CD4-positive, CD25-positive, alpha-beta regulatory T cell (primary cell): Measurements from ENCODE around the gene KCNG2. TPM values are rescaled to one million over a fixed set of nuclear protein-coding genes. Genes with fewer than 3 reads are reported as not detected.

Experiments used
- ATAC-seq, 2 donors: fragments of 150-1000 bp; cut with Tn5 transposase; one replicate each; pipeline ENCODE4 v1.10.0; 2021; ENCODE audit warnings: low read depth in 2 of 2, moderate number of reproducible peaks in 2 of 2, moderate library complexity in 1 of 2
- DNase-seq, 3 donors: peaks; one replicate each; pipeline versions ENCODE4 v3.0.0 to v3.0.0-alpha.2; 2012 to 2022; ENCODE audit warnings: mixed read lengths in 1 of 3
- H3K27ac ChIP-seq: one replicate; pipeline ENCODE4 v1.7.0; 2013; ENCODE audit warnings: mild to moderate bottlenecking, low read length; ENCODE audit not compliant: insufficient read depth, poor library complexity, severe bottlenecking
- H3K27me3 ChIP-seq: one replicate; pipeline ENCODE4 v1.7.0; 2013; ENCODE audit warnings: low read length; ENCODE audit not compliant: control insufficient read depth, insufficient read depth
- H3K36me3 ChIP-seq: one replicate; pipeline ENCODE4 v1.7.0; 2013; ENCODE audit warnings: mild to moderate bottlenecking, low read length, moderate library complexity; ENCODE audit not compliant: control insufficient read depth, insufficient read depth
- H3K4me1 ChIP-seq: 2 replicates; pipeline ENCODE4 v1.7.0; 2013; ENCODE audit warnings: mild to moderate bottlenecking, low read length; ENCODE audit not compliant: insufficient read depth, control insufficient read depth, poor library complexity, severe bottlenecking
- H3K4me3 ChIP-seq: one replicate; pipeline ENCODE4 v1.7.0; 2013; ENCODE audit warnings: low read depth, mild to moderate bottlenecking, low read length, moderate library complexity
- H3K9me3 ChIP-seq, 2 experiments: 1 replicate in 1 of 2; 2 replicates in 1 of 2; pipeline ENCODE4 v1.7.0; 2013; ENCODE audit warnings: low read length in 2 of 2, mild to moderate bottlenecking in 1 of 2, moderate library complexity in 1 of 2; ENCODE audit not compliant: control insufficient read depth in 2 of 2
- H3K27ac Mint-ChIP-seq, 3 donors: one replicate each; pipeline ENCODE4 v1.8.0; 2020 to 2022; ENCODE audit warnings: mild to moderate bottlenecking in 3 of 3, mixed read lengths in 3 of 3, moderate library complexity in 2 of 3
- H3K27me3 Mint-ChIP-seq: one replicate; pipeline ENCODE4 v1.8.0; 2022; ENCODE audit warnings: mild to moderate bottlenecking, mixed read lengths
- H3K36me3 Mint-ChIP-seq: one replicate; pipeline ENCODE4 v1.8.0; 2020; ENCODE audit warnings: mixed read lengths
- H3K4me1 Mint-ChIP-seq, 4 donors: one replicate each; pipeline ENCODE4 v1.8.0; 2020 to 2022; ENCODE audit warnings: mixed read lengths in 4 of 4, mild to moderate bottlenecking in 1 of 4
- H3K4me3 Mint-ChIP-seq, 4 donors: one replicate each; pipeline ENCODE4 v1.8.0; 2020 to 2022; ENCODE audit warnings: mild to moderate bottlenecking in 4 of 4, mixed read lengths in 4 of 4, moderate library complexity in 3 of 4
- H3K9me3 Mint-ChIP-seq, 7 donors: one replicate each; pipeline ENCODE4 v1.8.0; 2020 to 2022; ENCODE audit warnings: mixed read lengths in 7 of 7, mild to moderate bottlenecking in 3 of 7, moderate library complexity in 2 of 7
- polyA plus RNA-seq, 4 donors: library from polyadenylated mRNA; unstranded; fragments of 300-500 nt; fragmentation: Illumina TruSeq; gene quantifications; one replicate each; pipeline ENCODE4 v1.2.3, GENCODE V29; 2021
- total RNA-seq: library from RNA; stranded (reverse); gene quantifications from one replicate; pipeline ENCODE4 v1.2.3, GENCODE V29; 2022

The KCNG2 gene
- total and polyA plus RNA-seq, 5 donors from 2014 or later, result not detected

- peaks cover 4% of the 10 kb centered on the region for H3K27me3 Mint-ChIP-seq
- no peaks in the 10 kb centered on the region for H3K36me3 Mint-ChIP-seq
- ATAC-seq, result no peak
- peaks cover 0 to 3% (median 0%) of the 10 kb centered on the region in 7 donors for H3K9me3 Mint-ChIP-seq
- no peaks in the 10 kb centered on the region for H3K9me3 ChIP-seq
- H3K27ac Mint-ChIP-seq, result no peak overlapping the region
- H3K4me3 Mint-ChIP-seq, result no peak overlapping the region
- no peaks in the 10 kb centered on the region for H3K4me1 ChIP-seq
- no peaks in the 10 kb centered on the region for H3K4me1 Mint-ChIP-seq
- H3K4me3 ChIP-seq, result no peak overlapping the region
- H3K27ac ChIP-seq, result no peak overlapping the region
- no peaks in the 10 kb centered on the region for H3K27me3 ChIP-seq
- no peak for DNase-seq
- H3K36me3 ChIP-seq, result no peaks in the 10 kb centered on the region
Observed at GRCh38 chr18:79825913-79826312, 28.2 kb downstream of the KCNG2 start.

GRCh38 chr18:79826966-79827365 is 29.2 kb downstream of the KCNG2 start:
- DNase-seq, result no peak
- Histone ChIP-seq H3K4me1 (no peaks in the 10 kb centered on the region), H3K27me3 (no peaks in the 10 kb centered on the region), H3K9me3 (no peaks in the 10 kb centered on the region), H3K36me3 (no peaks in the 10 kb centered on the region), H3K4me3 (no peak overlapping the region), H3K27ac (no peak overlapping the region)
- Mint-ChIP-seq H3K27ac (no peak overlapping the region), H3K36me3 (no peaks in the 10 kb centered on the region), H3K4me3 (no peak overlapping the region), H3K9me3 (peaks cover 0 to 3% (median 0%) of the 10 kb centered on the region in 7 donors), H3K4me1 (no peaks in the 10 kb centered on the region), H3K27me3 (no peaks in the 10 kb centered on the region)
- no peak for ATAC-seq

GRCh38 chr18:79828258-79828657 is 30.5 kb downstream of the KCNG2 start:
- peaks cover 0 to 3% (median 0%) of the 10 kb centered on the region in 7 donors for H3K9me3 Mint-ChIP-seq
- ATAC-seq, result no peak
- Histone ChIP-seq H3K4me3 (no peak overlapping the region), H3K27ac (no peak overlapping the region), H3K36me3 (no peaks in the 10 kb centered on the region), H3K4me1 (no peaks in the 10 kb centered on the region), H3K27me3 (no peaks in the 10 kb centered on the region), H3K9me3 (no peaks in the 10 kb centered on the region)
- H3K27me3 Mint-ChIP-seq, result peaks cover 5% of the 10 kb centered on the region
- H3K4me1 Mint-ChIP-seq, result no peaks in the 10 kb centered on the region
- H3K27ac Mint-ChIP-seq, result no peak overlapping the region
- DNase-seq, result no peak
- H3K36me3 Mint-ChIP-seq, result no peaks in the 10 kb centered on the region
- H3K4me3 Mint-ChIP-seq, result no peak overlapping the region

- Histone ChIP-seq H3K4me3 (no peak overlapping the region), H3K4me1 (no peaks in the 10 kb centered on the region), H3K27me3 (no peaks in the 10 kb centered on the region), H3K9me3 (no peaks in the 10 kb centered on the region), H3K36me3 (no peaks in the 10 kb centered on the region), H3K27ac (no peak overlapping the region)
- Mint-ChIP-seq H3K9me3 (peaks cover 0 to 3% (median 0%) of the 10 kb centered on the region in 7 donors), H3K4me1 (no peaks in the 10 kb centered on the region), H3K27ac (no peak overlapping the region), H3K27me3 (peaks cover 6% of the 10 kb centered on the region), H3K36me3 (no peaks in the 10 kb centered on the region), H3K4me3 (no peak overlapping the region)
- no peak for ATAC-seq
- no peak for DNase-seq
Observed at GRCh38 chr18:79829136-79829854, 31.6 kb downstream of the KCNG2 start.

GRCh38 chr18:79832169-79832568 is 34.4 kb downstream of the KCNG2 start:
- no peaks in the 10 kb centered on the region for H3K27me3 ChIP-seq
- Mint-ChIP-seq H3K4me3 (no peak overlapping the region), H3K9me3 (peaks cover 0 to 2% (median 0%) of the 10 kb centered on the region in 7 donors), H3K27me3 (peaks cover 6% of the 10 kb centered on the region), H3K4me1 (no peaks in the 10 kb centered on the region), H3K27ac (no peak overlapping the region), H3K36me3 (no peaks in the 10 kb centered on the region)
- H3K4me3 ChIP-seq, result no peak overlapping the region
- H3K27ac ChIP-seq, result no peak overlapping the region
- no peaks in the 10 kb centered on the region for H3K4me1 ChIP-seq
- H3K9me3 ChIP-seq, result no peaks in the 10 kb centered on the region
- no peak for DNase-seq
- H3K36me3 ChIP-seq, result no peaks in the 10 kb centered on the region
- ATAC-seq, result no peak

GRCh38 chr18:79834834-79835233 is 37.1 kb downstream of the KCNG2 start:
- Mint-ChIP-seq H3K4me3 (no peak overlapping the region), H3K4me1 (no peaks in the 10 kb centered on the region), H3K36me3 (no peaks in the 10 kb centered on the region), H3K27me3 (peaks cover 6% of the 10 kb centered on the region), H3K27ac (no peak overlapping the region), H3K9me3 (peaks cover 0 to 2% (median 0%) of the 10 kb centered on the region in 7 donors)
- no peak overlapping the region for H3K4me3 ChIP-seq
- no peaks in the 10 kb centered on the region for H3K36me3 ChIP-seq
- ATAC-seq (no peak), DNase-seq (no peak)
- H3K9me3 ChIP-seq, result no peaks in the 10 kb centered on the region
- no peak overlapping the region for H3K27ac ChIP-seq
- peaks cover 1% of the 10 kb centered on the region for H3K27me3 ChIP-seq
- H3K4me1 ChIP-seq, result no peaks in the 10 kb centered on the region

- Histone ChIP-seq H3K4me3 (no peak overlapping the region), H3K36me3 (no peaks in the 10 kb centered on the region), H3K27ac (no peak overlapping the region), H3K9me3 (no peaks in the 10 kb centered on the region), H3K4me1 (no peaks in the 10 kb centered on the region), H3K27me3 (peaks cover 1% of the 10 kb centered on the region)
- H3K36me3 Mint-ChIP-seq, result no peaks in the 10 kb centered on the region
- H3K4me1 Mint-ChIP-seq, result no peaks in the 10 kb centered on the region
- DNase-seq (no peak), ATAC-seq (no peak)
- peaks cover 0 to 5% (median 0%) of the 10 kb centered on the region in 7 donors for H3K9me3 Mint-ChIP-seq
- no peaks in the 10 kb centered on the region for H3K27me3 Mint-ChIP-seq
- H3K27ac Mint-ChIP-seq, result no peak overlapping the region
- H3K4me3 Mint-ChIP-seq, result no peak overlapping the region
Observed at GRCh38 chr18:79841936-79842335, 44.2 kb downstream of the KCNG2 start.

GRCh38 chr18:79844999-79845563 is 47.3 kb downstream of the KCNG2 start:
- Histone ChIP-seq H3K27ac (no peak overlapping the region), H3K9me3 (no peaks in the 10 kb centered on the region), H3K4me3 (no peak overlapping the region), H3K4me1 (no peaks in the 10 kb centered on the region), H3K27me3 (no peaks in the 10 kb centered on the region), H3K36me3 (no peaks in the 10 kb centered on the region)
- H3K36me3 Mint-ChIP-seq, result no peaks in the 10 kb centered on the region
- ATAC-seq (no peak), DNase-seq (no peak)
- no peak overlapping the region for H3K4me3 Mint-ChIP-seq
- H3K4me1 Mint-ChIP-seq, result no peaks in the 10 kb centered on the region
- no peaks in the 10 kb centered on the region for H3K27me3 Mint-ChIP-seq
- H3K27ac Mint-ChIP-seq, result no peak overlapping the region
- H3K9me3 Mint-ChIP-seq, result peaks cover 0 to 5% (median 0%) of the 10 kb centered on the region in 7 donors
